Liver (tissue), 9 donors: ENCODE data around the gene ARHGEF16. TPM values are rescaled to one million over a fixed set of nuclear protein-coding genes. Genes with fewer than 3 reads are reported as not detected.

Source experiments
- DNase-seq: peaks from one replicate; pipeline ENCODE4 v3.0.0-alpha.2; 2017; ENCODE audit warnings: low spot score
- H3K27ac ChIP-seq, 2 donors: one replicate each; pipeline ENCODE4 v1.7.0; 2013; ENCODE audit warnings: inconsistent platforms in 2 of 2, low read length in 2 of 2, control low read depth in 1 of 2, low read depth in 1 of 2, mild to moderate bottlenecking in 1 of 2
- H3K27me3 ChIP-seq, 4 donors: one replicate each; pipeline versions ENCODE4 v1.6.1 to v1.7.0; 2013; ENCODE audit warnings: low read length in 3 of 4, inconsistent platforms in 1 of 4, mild to moderate bottlenecking in 1 of 4, moderate library complexity in 1 of 4; ENCODE audit not compliant: control insufficient read depth in 4 of 4, insufficient read depth in 4 of 4
- H3K36me3 ChIP-seq, 4 donors: one replicate each; pipeline versions ENCODE4 v1.6.1 to v1.7.0; 2013; ENCODE audit warnings: low read length in 3 of 4, mild to moderate bottlenecking in 3 of 4, low read depth in 1 of 4, moderate library complexity in 1 of 4; ENCODE audit not compliant: control insufficient read depth in 4 of 4, insufficient read depth in 3 of 4
- H3K4me1 ChIP-seq, 4 donors: one replicate each; pipeline versions ENCODE4 v1.6.1 to v1.7.0; 2013; ENCODE audit warnings: low read length in 3 of 4, mild to moderate bottlenecking in 3 of 4, moderate library complexity in 1 of 4; ENCODE audit not compliant: control insufficient read depth in 4 of 4, insufficient read depth in 4 of 4
- H3K4me3 ChIP-seq, 3 donors: one replicate each; pipeline versions ENCODE4 v1.6.1 to v1.7.0; 2013; ENCODE audit warnings: low read length in 3 of 3, control low read depth in 1 of 3, low read depth in 1 of 3, mild to moderate bottlenecking in 1 of 3
- H3K9ac ChIP-seq, 2 donors: one replicate each; pipeline ENCODE4 v1.7.0; 2013; ENCODE audit warnings: low read length in 2 of 2, mild to moderate bottlenecking in 2 of 2, moderate library complexity in 2 of 2, control low read depth in 1 of 2, low read depth in 1 of 2
- H3K9me3 ChIP-seq, 4 donors: one replicate each; pipeline versions ENCODE4 v1.6.1 to v1.7.0; 2013; ENCODE audit warnings: low read length in 3 of 4; ENCODE audit not compliant: control insufficient read depth in 4 of 4
- CTCF ChIP-seq: fragments of 150-350 bp; IDR thresholded peaks from 2 replicates; pipeline ENCODE4 v1.5.1; 2017; ENCODE audit warnings: improper control_type of control experiment, low read depth, low read length; ENCODE audit not compliant: missing input control
- FOXA1 ChIP-seq: IDR thresholded peaks from 2 replicates; pipeline ENCODE4 v1.6.1; 2016; ENCODE audit warnings: antibody characterized with exemption
- FOXA2 ChIP-seq: IDR thresholded peaks from 2 replicates; pipeline ENCODE4 v1.6.1; 2016; ENCODE audit warnings: antibody characterized with exemption
- GABPA ChIP-seq, 2 donors: IDR thresholded peaks in 1 of 2; conservative IDR thresholded peaks in 1 of 2; 2 replicates each; pipeline ENCODE4 v1.6.1; 2016; ENCODE audit warnings: antibody characterized with exemption in 2 of 2, mild to moderate bottlenecking in 1 of 2, moderate library complexity in 1 of 2
- HNF4A ChIP-seq, 2 donors: conservative IDR thresholded peaks; 2 replicates each; pipeline ENCODE4 v1.6.1; 2016; ENCODE audit warnings: antibody characterized with exemption in 2 of 2, mild to moderate bottlenecking in 2 of 2
- HNF4G ChIP-seq: IDR thresholded peaks from 2 replicates; pipeline ENCODE4 v1.6.1; 2016; ENCODE audit warnings: antibody characterized with exemption
- JUND ChIP-seq, 2 donors: IDR thresholded peaks; 2 replicates each; pipeline ENCODE4 v1.6.1; 2016; ENCODE audit warnings: antibody characterized with exemption in 2 of 2
- MAX ChIP-seq: IDR thresholded peaks from 2 replicates; pipeline ENCODE4 v1.6.1; 2016; ENCODE audit warnings: antibody characterized with exemption
- RXRA ChIP-seq, 2 donors: IDR thresholded peaks; 2 replicates each; pipeline ENCODE4 v1.6.1; 2017 to 2018; ENCODE audit warnings: antibody characterized with exemption in 2 of 2, mild to moderate bottlenecking in 1 of 2
- SP1 ChIP-seq: IDR thresholded peaks from 2 replicates; pipeline ENCODE4 v1.6.1; 2018; ENCODE audit warnings: antibody characterized with exemption, mild to moderate bottlenecking
- TAF1 ChIP-seq: conservative IDR thresholded peaks from 2 replicates; pipeline ENCODE4 v1.6.1; 2016; ENCODE audit warnings: antibody characterized with exemption, mild to moderate bottlenecking
- YY1 ChIP-seq: IDR thresholded peaks from 2 replicates; pipeline ENCODE4 v1.6.1; 2016; ENCODE audit warnings: antibody characterized with exemption, mild to moderate bottlenecking
- WGBS: extraction: QIAGEN DNeasy Blood & Tissue Kit; methylation state at CpG from one replicate; pipeline ENCODE4 v1.1.7; 2013; 5-methylcytosine and 5-hydroxymethylcytosine counted together
- polyA plus RNA-seq, 2 donors: library from polyadenylated mRNA; stranded (reverse) in 1 of 2; unstranded in 1 of 2; fragments of 200-250 nt in 1 of 2; fragments of >200 nt in 1 of 2; fragmentation: Nextera tagmentation in 1 of 2; extraction: Ambion mirVana in 1 of 2; gene quantifications; one replicate each; pipeline versions ENCODE4 v1.2.1 to v1.2.3, GENCODE V29; 2013 to 2015
- total RNA-seq, 2 donors: library from RNA; depleted of rRNA; stranded (reverse); fragments of >200 nt; gene quantifications; one replicate each; pipeline ENCODE4 v1.2.3, GENCODE V29; 2014
- TF ChIP-seq, protein P1 (sequence below): IDR thresholded peaks from 2 replicates; pipeline ENCODE4 v1.6.1; 2016; ENCODE audit warnings: antibody characterized with exemption
- TF ChIP-seq, protein P2 (sequence below): IDR thresholded peaks from 2 replicates; pipeline ENCODE4 v1.6.1; 2016; ENCODE audit warnings: antibody characterized with exemption
- TF ChIP-seq, protein P3 (sequence below): IDR thresholded peaks from 2 replicates; pipeline ENCODE4 v1.6.1; 2016; ENCODE audit warnings: antibody characterized with exemption, mild to moderate bottlenecking
- donor health status: healthy.
- donor health status: healthy.
- donor health status: healthy.
- donor health status: healthy.
- donor health status: healthy.

Gene ARHGEF16
- total and polyA plus RNA-seq, 4 donors: 0.65 to 5.6 (median 2.8) TPM

GRCh38 chr1:3405491-3405890 lies 49.0 kb upstream of the ARHGEF16 start:
- Histone ChIP-seq H3K4me1 (no peaks in the 10 kb centered on the region), H3K27me3 (no peaks in the 10 kb centered on the region)
- TF ChIP-seq HNF4A (conservative IDR thresholded peaks at IDR 0.05) (no peak), FOXA1 (no peak), GABPA (IDR thresholded peaks at IDR 0.05 in 1 of 2, conservative IDR thresholded peaks at IDR 0.05 in 1 of 2) (no peak), HNF4G (no peak), FOXA2 (no peak), JUND (IDR thresholded peaks at IDR 0.05) (no peak), TAF1 (no peak), RXRA (IDR thresholded peaks at IDR 0.05) (no peak), MAX (no peak), SP1 (no peak), YY1 (no peak), CTCF (no peak)
- TF ChIP-seq, protein P1, sequence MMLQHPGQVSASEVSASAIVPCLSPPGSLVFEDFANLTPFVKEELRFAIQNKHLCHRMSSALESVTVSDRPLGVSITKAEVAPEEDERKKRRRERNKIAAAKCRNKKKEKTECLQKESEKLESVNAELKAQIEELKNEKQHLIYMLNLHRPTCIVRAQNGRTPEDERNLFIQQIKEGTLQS: no peak
- TF ChIP-seq, protein P2, sequence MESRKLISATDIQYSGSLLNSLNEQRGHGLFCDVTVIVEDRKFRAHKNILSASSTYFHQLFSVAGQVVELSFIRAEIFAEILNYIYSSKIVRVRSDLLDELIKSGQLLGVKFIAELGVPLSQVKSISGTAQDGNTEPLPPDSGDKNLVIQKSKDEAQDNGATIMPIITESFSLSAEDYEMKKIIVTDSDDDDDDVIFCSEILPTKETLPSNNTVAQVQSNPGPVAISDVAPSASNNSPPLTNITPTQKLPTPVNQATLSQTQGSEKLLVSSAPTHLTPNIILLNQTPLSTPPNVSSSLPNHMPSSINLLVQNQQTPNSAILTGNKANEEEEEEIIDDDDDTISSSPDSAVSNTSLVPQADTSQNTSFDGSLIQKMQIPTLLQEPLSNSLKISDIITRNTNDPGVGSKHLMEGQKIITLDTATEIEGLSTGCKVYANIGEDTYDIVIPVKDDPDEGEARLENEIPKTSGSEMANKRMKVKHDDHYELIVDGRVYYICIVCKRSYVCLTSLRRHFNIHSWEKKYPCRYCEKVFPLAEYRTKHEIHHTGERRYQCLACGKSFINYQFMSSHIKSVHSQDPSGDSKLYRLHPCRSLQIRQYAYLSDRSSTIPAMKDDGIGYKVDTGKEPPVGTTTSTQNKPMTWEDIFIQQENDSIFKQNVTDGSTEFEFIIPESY: no peak
- TF ChIP-seq, protein P3, sequence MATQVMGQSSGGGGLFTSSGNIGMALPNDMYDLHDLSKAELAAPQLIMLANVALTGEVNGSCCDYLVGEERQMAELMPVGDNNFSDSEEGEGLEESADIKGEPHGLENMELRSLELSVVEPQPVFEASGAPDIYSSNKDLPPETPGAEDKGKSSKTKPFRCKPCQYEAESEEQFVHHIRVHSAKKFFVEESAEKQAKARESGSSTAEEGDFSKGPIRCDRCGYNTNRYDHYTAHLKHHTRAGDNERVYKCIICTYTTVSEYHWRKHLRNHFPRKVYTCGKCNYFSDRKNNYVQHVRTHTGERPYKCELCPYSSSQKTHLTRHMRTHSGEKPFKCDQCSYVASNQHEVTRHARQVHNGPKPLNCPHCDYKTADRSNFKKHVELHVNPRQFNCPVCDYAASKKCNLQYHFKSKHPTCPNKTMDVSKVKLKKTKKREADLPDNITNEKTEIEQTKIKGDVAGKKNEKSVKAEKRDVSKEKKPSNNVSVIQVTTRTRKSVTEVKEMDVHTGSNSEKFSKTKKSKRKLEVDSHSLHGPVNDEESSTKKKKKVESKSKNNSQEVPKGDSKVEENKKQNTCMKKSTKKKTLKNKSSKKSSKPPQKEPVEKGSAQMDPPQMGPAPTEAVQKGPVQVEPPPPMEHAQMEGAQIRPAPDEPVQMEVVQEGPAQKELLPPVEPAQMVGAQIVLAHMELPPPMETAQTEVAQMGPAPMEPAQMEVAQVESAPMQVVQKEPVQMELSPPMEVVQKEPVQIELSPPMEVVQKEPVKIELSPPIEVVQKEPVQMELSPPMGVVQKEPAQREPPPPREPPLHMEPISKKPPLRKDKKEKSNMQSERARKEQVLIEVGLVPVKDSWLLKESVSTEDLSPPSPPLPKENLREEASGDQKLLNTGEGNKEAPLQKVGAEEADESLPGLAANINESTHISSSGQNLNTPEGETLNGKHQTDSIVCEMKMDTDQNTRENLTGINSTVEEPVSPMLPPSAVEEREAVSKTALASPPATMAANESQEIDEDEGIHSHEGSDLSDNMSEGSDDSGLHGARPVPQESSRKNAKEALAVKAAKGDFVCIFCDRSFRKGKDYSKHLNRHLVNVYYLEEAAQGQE: no peak

More at GRCh38 chr1:3405491-3405890, 49.0 kb upstream of the ARHGEF16 start:
- Histone ChIP-seq H3K36me3 (no peaks in the 10 kb centered on the region), H3K27ac (no peak overlapping the region), H3K4me3 (no peak overlapping the region), H3K9me3 (no peaks in the 10 kb centered on the region), H3K9ac (no peak overlapping the region)
- no peak for DNase-seq
- 91% methylated on average over 30 of the region's 30 CpGs for WGBS
